ENCODE measurements around the gene LYPD6.

Gene LYPD6

GRCh38 chr2:149513461-149513860, 183.1 kb downstream of the LYPD6 start:
- DNase-seq (ENCODE audit: low spot score), result no peak

All from SW480 (cell line).